Psoas muscle (tissue), 8 donors: Measurements from ENCODE around the gene MEX3D. TPM values are rescaled to one million over a fixed set of nuclear protein-coding genes. Genes with fewer than 3 reads are reported as not detected.

Source experiments
- ATAC-seq, 4 donors: fragments of 200-7000 bp; cut with Tn5 transposase; one replicate each; pipeline ENCODE4 v1.9.1; 2020; ENCODE audit warnings: moderate library complexity in 3 of 4, mild to moderate bottlenecking in 2 of 4
- DNase-seq, 2 donors: peaks; one replicate each; pipeline ENCODE4 v3.0.0-alpha.2; 2020
- H3K27ac ChIP-seq: fragments of 200-600 bp; one replicate; pipeline ENCODE4 v1.8.0; 2022
- H3K27me3 ChIP-seq, 3 donors: fragments of 200-600 bp in 1 of 3; one replicate each; pipeline versions ENCODE4 v1.6.1 to v1.8.0; 2013 to 2022; ENCODE audit warnings: low read length in 2 of 3, mild to moderate bottlenecking in 2 of 3, moderate library complexity in 1 of 3; ENCODE audit not compliant: insufficient read depth in 3 of 3
- H3K36me3 ChIP-seq, 2 donors: fragments of 200-600 bp in 1 of 2; one replicate each; pipeline versions ENCODE4 v1.6.1 to v1.8.0; 2013 to 2022; ENCODE audit warnings: low read depth in 1 of 2, mild to moderate bottlenecking in 1 of 2, moderate library complexity in 1 of 2; ENCODE audit not compliant: insufficient read depth in 1 of 2
- H3K4me1 ChIP-seq: fragments of 200-600 bp; one replicate; pipeline ENCODE4 v1.8.0; 2022
- H3K4me3 ChIP-seq: fragments of 200-600 bp; one replicate; pipeline ENCODE4 v1.8.0; 2022; ENCODE audit warnings: mild to moderate bottlenecking
- H3K9me3 ChIP-seq: fragments of 200-600 bp; one replicate; pipeline ENCODE4 v1.8.0; 2022
- CTCF ChIP-seq: fragments of 200-600 bp; IDR thresholded peaks from one replicate; pipeline ENCODE4 v1.8.0; 2022; ENCODE audit warnings: antibody characterized with exemption
- WGBS, 3 donors: extraction: QIAGEN DNeasy Blood & Tissue Kit; methylation state at CpG; one replicate each; pipeline versions ENCODE4 v1.1.6 to v1.1.7; 2013; 5-methylcytosine and 5-hydroxymethylcytosine counted together
- intact Hi-C, 2 donors: fragments of 100-400 bp; cut with DNase I; formaldehyde crosslinking; loops; one replicate each; pipeline versions ENCODE4 v1.11.0 to v1.14.2; 2022
- polyA plus RNA-seq, 3 donors: library from polyadenylated mRNA; stranded (reverse); fragments of 200-250 nt; gene quantifications; one replicate each; pipeline ENCODE4 v1.2.3, GENCODE V29; 2013
- total RNA-seq, 4 donors: library from RNA; stranded (reverse); fragmentation: NEBNext Ultra II Directional in 2 of 4; extraction: Animal tissue kit (Norgen Biotek cat#: 25700) in 2 of 4; gene quantifications; one replicate each; pipeline versions ENCODE4 v1.2.1 to v1.2.4, GENCODE V29; 2021 to 2023
- donor health status: healthy with polysubstance abuse.
- donor health status: DM: no; HTN: no; CAD: no; lungs with moderate emphysema.
- donor health status: Bipolar disorder and iron deficiency.
- donor health status: healthy.
- donor health status: DM: yes; HTN: yes; CAD: no.
- donor health status: DM: no; HTN: no; CAD: no.
- donor health status: DM: no; HTN: no; CAD: no.
- donor health status: DM: yes; HTN: yes; CAD: no.

Gene MEX3D
- total and polyA plus RNA-seq, 7 donors = 0.70 to 3.7 (median 2.5) TPM

- TF ChIP-seq CTCF = no peak
- ATAC-seq = no peak
- no peak for DNase-seq
Observed at GRCh38 chr19:1613808-1614570, 45.9 kb upstream of the MEX3D start.

GRCh38 chr19:1613146-1613545, 45.0 kb upstream of the MEX3D start:
- ATAC-seq (no peak), DNase-seq (no peak)
- intact Hi-C loops = loop anchor here in 1 of 2 donors (5.0 kb wide), 1 partner anchor 34 kb away; no protein-coding TSS in a partner anchor
- Histone ChIP-seq H3K4me3 (no peak overlapping the region), H3K27ac (no peak overlapping the region), H3K36me3 (peaks cover 2 to 61% of the 10 kb centered on the region in 2 donors), H3K4me1 (no peaks in the 10 kb centered on the region), H3K27me3 (no peaks in the 10 kb centered on the region), H3K9me3 (no peaks in the 10 kb centered on the region)
- TF ChIP-seq CTCF = no peak
- WGBS, 3 donors = 82 to 84% (median 83%) methylated on average over 9 of the region's 9 CpGs

More at GRCh38 chr19:1613808-1614570, 45.9 kb upstream of the MEX3D start:
- Histone ChIP-seq H3K27me3 (no peaks in the 10 kb centered on the region), H3K27ac (no peak overlapping the region), H3K4me1 (no peaks in the 10 kb centered on the region), H3K4me3 (no peak overlapping the region), H3K9me3 (no peaks in the 10 kb centered on the region), H3K36me3 (peaks cover 2 to 65% of the 10 kb centered on the region in 2 donors)
- intact Hi-C loops = loop anchor here in 1 of 2 donors (5.0 kb wide), 1 partner anchor 33 kb away; no protein-coding TSS in a partner anchor
- 90 to 93% (median 92%) methylated on average over 28 to 32 of the region's 32 CpGs for WGBS, 3 donors

GRCh38 chr19:1612114-1613086, 44.3 kb upstream of the MEX3D start:
- H3K27me3 ChIP-seq = no peaks in the 10 kb centered on the region
- no peak for TF ChIP-seq CTCF
- H3K4me3 ChIP-seq = no peak overlapping the region
- no peak overlapping the region for H3K27ac ChIP-seq
- no peaks in the 10 kb centered on the region for H3K4me1 ChIP-seq
- H3K36me3 ChIP-seq = peaks cover 2 to 58% of the 10 kb centered on the region in 2 donors
- 90 to 92% (median 92%) methylated on average over 33 to 39 of the region's 39 CpGs for WGBS, 3 donors
- intact Hi-C loops = loop anchor here in 1 of 2 donors (5.0 kb wide), 1 partner anchor 35 kb away; no protein-coding TSS in a partner anchor
- ATAC-seq (no peak), DNase-seq (no peak)
- no peaks in the 10 kb centered on the region for H3K9me3 ChIP-seq

GRCh38 chr19:1611353-1611752, 43.2 kb upstream of the MEX3D start:
- H3K9me3 ChIP-seq = no peaks in the 10 kb centered on the region
- 81 to 93% (median 89%) methylated on average over 15 of the region's 15 CpGs for WGBS, 3 donors
- no peak overlapping the region for H3K27ac ChIP-seq
- H3K4me3 ChIP-seq = no peak overlapping the region
- ATAC-seq (no peak), DNase-seq (no peak)
- H3K27me3 ChIP-seq = no peaks in the 10 kb centered on the region
- peaks cover 2 to 53% of the 10 kb centered on the region in 2 donors for H3K36me3 ChIP-seq
- intact Hi-C loops = loop anchor here in 1 of 2 donors (5.0 kb wide), 1 partner anchor 36 kb away; no protein-coding TSS in a partner anchor
- peaks cover 2% of the 10 kb centered on the region for H3K4me1 ChIP-seq
- TF ChIP-seq CTCF = no peak
